ENCODE results near the gene PRAME. TPM values are rescaled to one million over a fixed set of nuclear protein-coding genes. Genes with fewer than 3 reads are reported as not detected.
A peak's percentile ranks its signal among the peaks of the same experiment; 100 is the strongest.
"Not testable (repeated sequence)": the region's sequence is repeated elsewhere in the genome, so short reads cannot be mapped to it uniquely, and the experiment has no call there.

The PRAME gene
- total and polyA plus RNA-seq, 2 of the 13 experiments (the other 11 are each of a cell fraction or from before 2014, with no cell fraction given): 0.11 to 0.83 TPM

DNA sequence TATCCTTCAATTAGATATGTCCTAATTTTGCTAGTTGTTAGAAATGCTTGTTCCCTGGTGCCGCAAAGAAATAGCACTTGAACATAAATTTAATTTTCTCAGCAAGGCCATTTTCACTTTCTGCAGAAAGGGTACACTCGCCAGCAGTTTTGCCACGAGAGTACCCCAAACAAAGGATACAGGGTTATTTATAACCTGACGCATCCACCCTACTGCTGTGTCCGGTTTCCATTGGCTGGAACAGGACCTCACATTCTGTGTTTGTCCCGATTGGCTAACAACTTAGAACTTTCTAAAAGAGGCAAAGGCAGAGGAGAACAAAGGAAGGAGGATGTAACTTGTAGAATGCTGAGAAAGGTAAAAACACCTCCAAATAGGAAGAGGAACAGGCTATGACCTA is 49.2 kb downstream of the PRAME start:
- H3K27me3 ChIP-seq (ENCODE audit: control insufficient read depth in 1 of 2, insufficient read depth in 2 of 2, low read length in 2 of 2); H3K36me3 ChIP-seq (replicated peaks in 1 of 2; ENCODE audit: control insufficient read depth in 1 of 2, insufficient read depth in 2 of 2, low read length in 2 of 2); H3K9ac ChIP-seq (ENCODE audit: insufficient read depth, low read depth, low read length); H3K79me2 ChIP-seq (ENCODE audit: insufficient read depth, low read length); H2AFZ ChIP-seq (ENCODE audit: low read length); DNase-seq (ENCODE audit: low spot score); intact Hi-C loops (cut with micrococcal nuclease; ENCODE audit: unreplicated experiment); H4K20me1 ChIP-seq (ENCODE audit: insufficient read depth, low read length); H3K27ac ChIP-seq (ENCODE audit: extremely low read length, insufficient read depth, low read length); H3K4me3 ChIP-seq (replicated peaks in 1 of 3; ENCODE audit: insufficient read depth in 1 of 3, low read depth in 2 of 3, low read length in 3 of 3); ATAC-seq; FAIRE-seq; in situ Hi-C loops (cut with HindIII; ENCODE audit: extremely low pct_ligation_motif_present, low pct_unique_long_range_greater_than_20kb); H3K4me2 ChIP-seq (ENCODE audit: low read depth, low read length); H3K9me3 ChIP-seq (ENCODE audit: low read length); CTCF ChIA-PET (ENCODE audit: low intra/inter-chr PET ratio, low total read pairs); BruUV-seq (replicated peaks): not testable (repeated sequence)
- peaks cover 23% of the 10 kb centered on the region for H3K4me1 ChIP-seq (ENCODE audit: insufficient read depth, low read length)
- peak; percentile 86; the same call in 1 of the 2 replicates for TF ChIP-seq ZNF562 (CRISPR knock-in tag; IDR thresholded peaks at IDR 0.05; ENCODE audit: borderline replicate concordance)
- 89% methylated on average over 6 of the region's 6 CpGs for WGBS (ENCODE audit: low lambda C conversion rate)
- POLR2A ChIA-PET: interaction anchor here (1.8 kb wide), 1 partner anchor 10 kb away, joined by 32 read pairs; the partner anchor contains the start of gene ZNF280A

DNA sequence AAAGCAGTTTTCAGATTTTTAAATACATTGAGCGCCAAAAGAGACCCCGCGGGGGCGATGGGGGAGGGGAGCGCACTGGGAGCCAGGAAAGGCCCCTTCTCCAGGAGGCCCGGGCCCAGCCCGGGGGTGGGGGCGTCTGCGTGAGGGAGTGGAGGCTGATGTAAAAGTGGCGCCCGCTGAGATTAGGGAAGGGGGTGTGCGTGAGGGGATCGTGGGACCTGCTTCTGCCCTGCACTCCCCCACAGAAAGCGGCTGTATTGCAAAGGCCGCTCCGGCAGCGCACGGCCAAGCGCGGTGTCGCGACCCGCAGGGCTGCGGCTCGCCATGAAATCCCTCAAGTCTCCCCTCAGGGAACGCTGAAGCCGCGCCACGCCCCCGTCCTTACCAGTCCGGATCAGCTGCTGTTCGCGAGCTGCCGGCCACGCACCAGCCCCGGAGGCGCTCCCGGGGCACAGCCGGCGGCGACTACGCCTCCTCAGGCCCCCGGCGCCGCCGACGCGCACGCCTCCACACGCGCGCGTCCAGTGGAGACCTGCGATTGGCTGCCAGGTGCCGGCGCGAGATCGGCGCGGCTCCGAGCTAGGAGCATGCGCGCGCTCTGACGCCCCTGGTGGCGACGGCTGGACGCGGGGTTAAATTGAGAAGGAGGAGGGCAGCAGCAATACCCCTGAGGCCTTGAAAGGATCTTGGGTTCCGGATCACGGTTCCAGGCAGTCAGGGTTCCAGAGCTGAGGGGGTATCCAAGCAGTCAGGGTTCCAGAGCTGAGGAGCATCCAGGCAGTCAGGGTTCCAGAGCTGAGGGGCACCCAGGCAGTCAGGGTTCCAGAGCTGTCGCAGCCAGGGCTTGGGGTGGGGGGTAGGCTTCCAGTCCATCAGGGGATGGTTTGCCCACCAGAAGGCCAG is 50.5 kb downstream of the PRAME start, which contains the start of gene ZNF280B:
TSS of gene ZNF280B (minus strand) at position 469 of the 903 bp plus-strand sequence. CDS start 19,344 bp downstream, outside the sequence.
- Histone ChIP-seq H3K9me3 (ENCODE audit: low read length) (peaks cover 6% of the 10 kb centered on the region; the same call in 1 of the 2 replicates), H4K20me1 (ENCODE audit: insufficient read depth, low read length) (no peaks in the 10 kb centered on the region), H3K4me2 (ENCODE audit: low read depth, low read length) (peak within 1 kb of the TSS; percentile 80), H3K9ac (ENCODE audit: insufficient read depth, low read depth, low read length) (peak within 1 kb of the TSS; percentile 81), H3K4me3 (replicated peaks in 1 of 3; ENCODE audit: insufficient read depth in 1 of 3, low read depth in 2 of 3, low read length in 3 of 3) (peak within 1 kb of the TSS; percentile 79 to 97 (median 87)), H2AFZ (ENCODE audit: low read length) (peak within 1 kb of the TSS; percentile 71), H3K27me3 (ENCODE audit: control insufficient read depth in 1 of 2, insufficient read depth in 2 of 2, low read length in 2 of 2) (no peaks in the 10 kb centered on the region; a peak in 1 of 5 replicates), H3K4me1 (ENCODE audit: insufficient read depth, low read length) (peaks cover 16% of the 10 kb centered on the region), H3K79me2 (ENCODE audit: insufficient read depth, low read length) (peaks cover 8% of the 10 kb centered on the region), H3K27ac (ENCODE audit: extremely low read length, insufficient read depth, low read length) (peak within 1 kb of the TSS; percentile 44), H3K36me3 (replicated peaks in 1 of 2; ENCODE audit: control insufficient read depth in 1 of 2, insufficient read depth in 2 of 2, low read length in 2 of 2) (peaks cover 0 to 18% of the 10 kb centered on the region in 2 experiments; a peak in 3 of 5 replicates)
- 2% methylated on average over 40 of the region's 72 CpGs for WGBS (ENCODE audit: low lambda C conversion rate)
- ChIA-PET CTCF (ENCODE audit: low intra/inter-chr PET ratio, low total read pairs) (interaction anchor here (0.9 kb wide), 1 partner anchor 45 kb away, joined by 3 read pairs; no protein-coding TSS in a partner anchor), POLR2A (interaction anchor here (1.0 to 1.8 kb wide), 2 partner anchors 11 to 27 kb away, joined by 3 to 32 read pairs; partner anchors contain the start of gene ZNF280A)
- DNase-seq (ENCODE audit: low spot score) (peak; percentile 76), FAIRE-seq (peak; percentile 44), ATAC-seq (peak; percentile 100)
- in situ Hi-C loops (cut with HindIII; ENCODE audit: extremely low pct_ligation_motif_present, low pct_unique_long_range_greater_than_20kb) (no loop called here), intact Hi-C loops (cut with micrococcal nuclease; ENCODE audit: unreplicated experiment) (no loop called here)
- no TSS peak for BruUV-seq (replicated peaks)
- TF ChIP-seq FOXO4 (CRISPR knock-in tag; conservative IDR thresholded peaks at IDR 0.05) (no peak), ARID2 (CRISPR knock-in tag; IDR thresholded peaks at IDR 0.05; ENCODE audit: borderline replicate concordance) (peak; percentile 79; the same call in 1 of the 2 replicates), FIP1L1 (IDR thresholded peaks at IDR 0.05; ENCODE audit: borderline replicate concordance, insufficient read depth, low read depth, low read length) (no peak), ZNF3 (CRISPR knock-in tag; IDR thresholded peaks at IDR 0.05) (no peak), U2AF2 (IDR thresholded peaks at IDR 0.05; ENCODE audit: low read depth, low read length) (no peak), CBX2 (IDR thresholded peaks at IDR 0.05; ENCODE audit: low read depth, low read length) (no peak), CBX2 (CRISPR knock-in tag; IDR thresholded peaks at IDR 0.05; ENCODE audit: low read depth) (no peak), ZNF747 (CRISPR knock-in tag; IDR thresholded peaks at IDR 0.05; ENCODE audit: borderline replicate concordance) (0 out of 2 replicates have a peak, but pooled peaks have one; percentile 7), LBX2 (CRISPR knock-in tag; IDR thresholded peaks at IDR 0.05; ENCODE audit: borderline replicate concordance) (no peak), ZSCAN21 (CRISPR knock-in tag; IDR thresholded peaks at IDR 0.05; ENCODE audit: borderline replicate concordance) (peak; percentile 68)
- TF ChIP-seq, protein P1, sequence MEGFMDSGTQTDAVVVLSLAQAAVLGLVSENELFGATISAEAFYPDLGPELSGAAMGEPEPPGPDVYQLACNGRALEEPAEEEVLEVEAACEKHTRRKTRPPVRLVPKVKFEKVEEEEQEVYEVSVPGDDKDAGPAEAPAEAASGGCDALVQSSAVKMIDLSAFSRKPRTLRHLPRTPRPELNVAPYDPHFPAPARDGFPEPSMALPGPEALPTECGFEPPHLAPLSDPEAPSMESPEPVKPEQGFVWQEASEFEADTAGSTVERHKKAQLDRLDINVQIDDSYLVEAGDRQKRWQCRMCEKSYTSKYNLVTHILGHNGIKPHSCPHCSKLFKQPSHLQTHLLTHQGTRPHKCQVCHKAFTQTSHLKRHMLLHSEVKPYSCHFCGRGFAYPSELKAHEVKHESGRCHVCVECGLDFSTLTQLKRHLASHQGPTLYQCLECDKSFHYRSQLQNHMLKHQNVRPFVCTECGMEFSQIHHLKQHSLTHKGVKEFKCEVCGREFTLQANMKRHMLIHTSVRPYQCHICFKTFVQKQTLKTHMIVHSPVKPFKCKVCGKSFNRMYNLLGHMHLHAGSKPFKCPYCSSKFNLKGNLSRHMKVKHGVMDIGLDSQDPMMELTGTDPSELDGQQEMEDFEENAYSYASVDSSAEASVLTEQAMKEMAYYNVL (CRISPR knock-in tag; IDR thresholded peaks at IDR 0.05; ENCODE audit: borderline replicate concordance): no peak

Measured in HepG2 (cell line).